Activated naive CD4-positive, alpha-beta T cell treated with anti-CD3 and anti-CD28 coated beads for 36 hours (primary cell): ENCODE data around the gene RCAN3. TPM values are rescaled to one million over a fixed set of nuclear protein-coding genes. Genes with fewer than 3 reads are reported as not detected.
A peak's percentile ranks its signal among the peaks of the same experiment; 100 is the strongest.

Source experiments
- CTCF ChIA-PET: fragments of 350-600 bp; sonication (Branson Sonifier 250); formaldehyde crosslinking; loops from one replicate; lab custom pipeline; 2021; ENCODE audit warnings: antibody characterized with exemption; lab: Charles Lee
- DNase-seq: peaks from one replicate; pipeline ENCODE4 v3.0.0-alpha.2; 2020
- H3K27ac Mint-ChIP-seq: one replicate; pipeline ENCODE4 v1.8.0; 2021; ENCODE audit warnings: mild to moderate bottlenecking, mixed read lengths
- H3K27me3 Mint-ChIP-seq: one replicate; pipeline ENCODE4 v1.8.0; 2021; ENCODE audit warnings: low read depth, mixed read lengths
- H3K36me3 Mint-ChIP-seq: one replicate; pipeline ENCODE4 v1.8.0; 2021; ENCODE audit warnings: low read depth, mixed read lengths
- H3K4me1 Mint-ChIP-seq: one replicate; pipeline ENCODE4 v1.8.0; 2021; ENCODE audit warnings: low read depth, mixed read lengths
- H3K4me3 Mint-ChIP-seq: one replicate; pipeline ENCODE4 v1.8.0; 2021; ENCODE audit warnings: mild to moderate bottlenecking, moderate library complexity, mixed read lengths
- H3K9me3 Mint-ChIP-seq: one replicate; pipeline ENCODE4 v1.8.0; 2021; ENCODE audit warnings: mixed read lengths
- intact Hi-C: fragments of 100-400 bp; cut with micrococcal nuclease; formaldehyde crosslinking; loops from one replicate; pipeline ENCODE4 v1.15.1; 2023
- total RNA-seq, 2 experiments: library from RNA; stranded (reverse); gene quantifications; one replicate each; pipeline ENCODE4 v1.2.3, GENCODE V29; 2021

Gene RCAN3
- total RNA-seq, 2 experiments from 2014 or later, result 70.8 to 71.9 TPM

DNA sequence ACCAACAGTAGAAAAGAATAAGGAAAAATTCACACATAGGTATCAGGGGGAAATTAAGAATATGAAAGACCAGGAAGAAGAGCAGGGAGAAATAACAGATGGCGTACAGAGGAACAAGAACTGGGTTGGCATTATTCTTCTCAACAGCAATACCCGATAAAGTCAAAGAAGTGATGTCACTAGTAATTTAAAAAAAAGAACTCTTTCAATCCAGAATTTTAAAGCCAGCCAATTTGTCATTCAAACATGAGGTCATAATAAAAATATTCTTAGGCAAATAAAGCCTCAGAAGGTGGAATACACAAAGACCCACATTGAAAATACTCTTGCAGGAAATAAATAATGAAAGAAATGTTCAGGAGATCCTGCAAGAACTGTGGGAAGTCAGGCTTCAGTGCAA, 62.1 kb downstream of the RCAN3 start:
- Mint-ChIP-seq H3K27me3 (no peaks in the 10 kb centered on the region), H3K9me3 (no peaks in the 10 kb centered on the region), H3K27ac (no peak overlapping the region), H3K36me3 (no peaks in the 10 kb centered on the region), H3K4me3 (no peak overlapping the region), H3K4me1 (peaks cover 10% of the 10 kb centered on the region)
- no peak for DNase-seq
- CTCF ChIA-PET, result interaction anchor here (0.7 to 2.7 kb wide), 2 partner anchors 23 to 494 kb away, joined by 3 to 14 read pairs; no protein-coding TSS in a partner anchor
- intact Hi-C loops, result no loop called here

GRCh38 chr1:24566236-24566867, 63.7 kb downstream of the RCAN3 start:
- no peak overlapping the region for H3K4me3 Mint-ChIP-seq
- H3K27ac Mint-ChIP-seq, result no peak overlapping the region
- H3K4me1 Mint-ChIP-seq, result peaks cover 10% of the 10 kb centered on the region
- no peaks in the 10 kb centered on the region for H3K36me3 Mint-ChIP-seq
- CTCF ChIA-PET, result no interaction called here
- no peaks in the 10 kb centered on the region for H3K9me3 Mint-ChIP-seq
- intact Hi-C loops, result no loop called here
- H3K27me3 Mint-ChIP-seq, result no peaks in the 10 kb centered on the region
- DNase-seq, result no peak

DNA sequence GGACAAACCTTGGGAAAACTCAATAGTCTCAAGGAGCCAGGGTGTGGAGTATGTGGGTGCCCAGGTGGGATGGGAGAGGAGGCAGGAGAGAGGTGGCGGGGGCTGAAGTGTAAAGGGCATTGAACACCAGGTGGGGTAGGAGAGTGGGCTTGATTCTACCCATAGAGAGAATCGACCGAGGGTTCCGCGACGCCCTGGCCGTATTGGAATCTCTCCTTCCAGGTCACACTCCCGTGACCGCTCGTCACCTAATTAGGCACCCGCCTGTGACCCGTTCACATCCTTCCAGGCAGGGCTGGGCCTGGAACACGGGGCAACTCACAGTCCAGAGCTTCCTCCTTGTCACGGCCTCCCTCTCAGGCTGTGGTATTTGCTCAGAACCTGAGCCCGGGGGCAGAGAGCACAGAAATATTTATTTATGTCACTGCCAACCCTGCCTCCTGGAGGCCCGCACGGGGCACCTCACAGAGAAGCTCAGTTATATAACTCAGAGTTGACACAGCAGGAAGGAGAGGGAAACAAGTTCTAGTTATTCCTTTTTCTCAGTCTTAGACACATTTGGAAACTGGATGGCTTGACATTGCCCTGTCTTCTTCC, 65.3 kb downstream of the RCAN3 start:
- Mint-ChIP-seq H3K27me3 (no peaks in the 10 kb centered on the region), H3K4me3 (no peak overlapping the region), H3K4me1 (peaks cover 11% of the 10 kb centered on the region), H3K36me3 (no peaks in the 10 kb centered on the region), H3K9me3 (no peaks in the 10 kb centered on the region), H3K27ac (no peak overlapping the region)
- intact Hi-C loops, result no loop called here
- DNase-seq, result peak; percentile 16
- CTCF ChIA-PET, result no interaction called here

GRCh38 chr1:24568475-24568874, 65.8 kb downstream of the RCAN3 start:
- H3K4me1 Mint-ChIP-seq, result peaks cover 10% of the 10 kb centered on the region
- intact Hi-C loops, result no loop called here
- H3K27me3 Mint-ChIP-seq, result no peaks in the 10 kb centered on the region
- H3K4me3 Mint-ChIP-seq, result no peak overlapping the region
- no peaks in the 10 kb centered on the region for H3K36me3 Mint-ChIP-seq
- no peak overlapping the region for H3K27ac Mint-ChIP-seq
- CTCF ChIA-PET, result interaction anchor here (0.8 to 0.9 kb wide), 2 partner anchors 236 to 370 kb away, joined by 3 read pairs; no protein-coding TSS in a partner anchor
- H3K9me3 Mint-ChIP-seq, result no peaks in the 10 kb centered on the region
- no peak for DNase-seq

GRCh38 chr1:24570265-24571125, 67.9 kb downstream of the RCAN3 start:
- Mint-ChIP-seq H3K9me3 (no peaks in the 10 kb centered on the region), H3K27me3 (no peaks in the 10 kb centered on the region), H3K4me1 (peaks cover 10% of the 10 kb centered on the region), H3K4me3 (no peak overlapping the region), H3K27ac (no peak overlapping the region), H3K36me3 (no peaks in the 10 kb centered on the region)
- CTCF ChIA-PET, result interaction anchor here (0.5 to 1.9 kb wide), 4 partner anchors 17 to 369 kb away, joined by 3 to 7 read pairs (median 3); no protein-coding TSS in a partner anchor
- intact Hi-C loops, result no loop called here
- DNase-seq, result no peak

- Mint-ChIP-seq H3K4me3 (no peak overlapping the region), H3K9me3 (no peaks in the 10 kb centered on the region), H3K27ac (no peak overlapping the region), H3K4me1 (peaks cover 6% of the 10 kb centered on the region), H3K27me3 (no peaks in the 10 kb centered on the region), H3K36me3 (no peaks in the 10 kb centered on the region)
- CTCF ChIA-PET, result interaction anchor here (1.0 to 1.5 kb wide), 2 partner anchors 15 to 422 kb away, joined by 3 to 4 read pairs; no protein-coding TSS in a partner anchor
- intact Hi-C loops, result no loop called here
- no peak for DNase-seq
These were observed 69.7 kb downstream of the RCAN3 start for GRCh38 chr1:24572301-24572700.

- Mint-ChIP-seq H3K36me3 (no peaks in the 10 kb centered on the region), H3K9me3 (no peaks in the 10 kb centered on the region)
- no peak for DNase-seq
These were observed 73.4 kb downstream of the RCAN3 start for GRCh38 chr1:24575905-24576587.

DNA sequence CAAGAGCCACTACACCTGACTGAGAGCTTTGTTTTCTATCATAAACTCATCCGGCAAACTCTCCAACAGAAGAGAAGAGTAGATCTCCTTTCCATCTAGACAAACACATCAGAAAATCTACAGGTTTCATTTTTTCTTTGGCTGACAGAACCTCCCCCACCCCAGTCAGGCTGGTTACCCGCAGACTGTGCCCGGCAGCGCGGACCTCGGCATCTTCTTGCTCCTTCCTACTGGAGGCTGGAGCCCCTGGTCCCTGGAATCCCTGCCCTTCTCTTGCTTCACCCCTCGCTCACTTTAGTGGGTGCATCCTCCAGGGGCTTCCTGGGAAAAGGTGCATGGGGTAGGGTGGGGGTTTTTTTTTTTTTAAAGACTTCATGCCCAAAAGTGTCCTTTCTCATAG, 76.2 kb downstream of the RCAN3 start:
- no peaks in the 10 kb centered on the region for H3K9me3 Mint-ChIP-seq
- H3K27me3 Mint-ChIP-seq, result no peaks in the 10 kb centered on the region
- no peak for DNase-seq
- H3K4me1 Mint-ChIP-seq, result no peaks in the 10 kb centered on the region
- no peak overlapping the region for H3K27ac Mint-ChIP-seq
- H3K4me3 Mint-ChIP-seq, result no peak overlapping the region
- no peaks in the 10 kb centered on the region for H3K36me3 Mint-ChIP-seq
- CTCF ChIA-PET, result interaction anchor here (1.7 kb wide), 1 partner anchor 8 kb away, joined by 7 read pairs; no protein-coding TSS in a partner anchor
- intact Hi-C loops, result no loop called here

More at GRCh38 chr1:24575905-24576587, 73.4 kb downstream of the RCAN3 start:
- Mint-ChIP-seq H3K27ac (no peak overlapping the region), H3K4me1 (peaks cover 3% of the 10 kb centered on the region), H3K27me3 (no peaks in the 10 kb centered on the region), H3K4me3 (no peak overlapping the region)
- intact Hi-C loops, result no loop called here
- CTCF ChIA-PET, result interaction anchor here (2.0 kb wide), 1 partner anchor 11 kb away, joined by 6 read pairs; no protein-coding TSS in a partner anchor

GRCh38 chr1:24580756-24581155, 78.1 kb downstream of the RCAN3 start:
- no peak for DNase-seq
- Mint-ChIP-seq H3K4me3 (no peak overlapping the region), H3K27me3 (no peaks in the 10 kb centered on the region), H3K4me1 (no peaks in the 10 kb centered on the region), H3K9me3 (no peaks in the 10 kb centered on the region), H3K36me3 (no peaks in the 10 kb centered on the region), H3K27ac (no peak overlapping the region)
- intact Hi-C loops, result no loop called here
- CTCF ChIA-PET, result no interaction called here

- no peaks in the 10 kb centered on the region for H3K36me3 Mint-ChIP-seq
- no peaks in the 10 kb centered on the region for H3K27me3 Mint-ChIP-seq
- CTCF ChIA-PET, result interaction anchor here (1.2 kb wide), 1 partner anchor 385 kb away, joined by 4 read pairs; no protein-coding TSS in a partner anchor
- H3K4me3 Mint-ChIP-seq, result no peak overlapping the region
- DNase-seq, result no peak
- H3K9me3 Mint-ChIP-seq, result no peaks in the 10 kb centered on the region
- no peak overlapping the region for H3K27ac Mint-ChIP-seq
- peaks cover 5% of the 10 kb centered on the region for H3K4me1 Mint-ChIP-seq
- intact Hi-C loops, result no loop called here
These were observed 81.6 kb downstream of the RCAN3 start for GRCh38 chr1:24584171-24584647.

- Mint-ChIP-seq H3K27me3 (no peaks in the 10 kb centered on the region), H3K4me1 (peaks cover 5% of the 10 kb centered on the region), H3K4me3 (no peak overlapping the region), H3K9me3 (no peaks in the 10 kb centered on the region), H3K36me3 (no peaks in the 10 kb centered on the region), H3K27ac (no peak overlapping the region)
- DNase-seq, result no peak
- CTCF ChIA-PET, result interaction anchor here (0.7 to 4.0 kb wide), 19 partner anchors 8 to 386 kb away, joined by 3 to 48 read pairs (median 8); partner anchors contain the start of genes NCMAP and NIPAL3
- intact Hi-C loops, result loop anchor here (2.0 to 5.0 kb wide), 3 partner anchors 51 to 387 kb away; no protein-coding TSS in a partner anchor
These were observed 83.5 kb downstream of the RCAN3 start for GRCh38 chr1:24586119-24586518.
